K562 (cell line): ENCODE measurements around the gene SERPINF2. TPM values are rescaled to one million over a fixed set of nuclear protein-coding genes. Genes with fewer than 3 reads are reported as not detected.
A peak's percentile ranks its signal among the peaks of the same experiment; 100 is the strongest.

Source experiments
- ARID4B ChIP-seq: sonication (generic); formaldehyde crosslinking; IDR thresholded peaks from 2 replicates; pipeline ENCODE4 v1.8.0; 2022; ENCODE audit warnings: mild to moderate bottlenecking, missing genetic modification reagents
- HDAC8 ChIP-seq: fragments of 450-650 bp; IDR thresholded peaks from 2 replicates; pipeline ENCODE4 v1.6.1; 2016; ENCODE audit warnings: mild to moderate bottlenecking, missing genetic modification characterization, moderate library complexity, missing compliant biosample characterization
- NRF1 ChIP-seq, 2 experiments: fragments of 450-650 bp; IDR thresholded peaks in 1 of 2; conservative IDR thresholded peaks in 1 of 2; 2 replicates each; pipeline ENCODE4 v1.6.1; 2014; ENCODE audit warnings: mild to moderate bottlenecking in 2 of 2
- SAP30 ChIP-seq: fragments of 200-600 bp; sonication (generic); IDR thresholded peaks from 2 replicates; pipeline ENCODE4 v1.6.1; 2012; ENCODE audit warnings: borderline replicate concordance, low read depth, mild to moderate bottlenecking, moderate library complexity, low read length, control low read depth, inconsistent platforms; ENCODE audit not compliant: insufficient read depth, poor library complexity, severe bottlenecking
- TBL1XR1 ChIP-seq, 2 experiments: IDR thresholded peaks; 2 replicates each; pipeline ENCODE4 v1.6.1; 2012; ENCODE audit warnings: improper control_type of control experiment in 2 of 2, low read length in 2 of 2, mild to moderate bottlenecking in 1 of 2
- polyA plus RNA-seq, 8 experiments: library from polyadenylated mRNA; depleted of rRNA in 4 of 8; stranded (reverse) in 5 of 8; unstranded in 3 of 8; fragments of >200 nt; fragmentation: Nextera tagmentation in 2 of 8; fragmentation: Illumina TruSeq in 1 of 8; extraction: Ambion mirVana in 2 of 8; extraction: Trizol in 1 of 8; gene quantifications; 2 replicates each; pipeline versions ENCODE4 v1.2.1 to v1.2.3, GENCODE V29; 2011 to 2014; ENCODE audit warnings: inconsistent platforms in 1 of 8, missing spikeins in 1 of 8
- total RNA-seq, 7 experiments: library from RNA; depleted of rRNA in 6 of 7; stranded (reverse); fragments of >200 nt in 6 of 7; fragmentation: Illumina TruSeq in 2 of 7; extraction: Trizol in 2 of 7; gene quantifications; 2 replicates each; pipeline versions ENCODE4 v1.2.1 to v1.2.3, GENCODE V29; 2011 to 2021; ENCODE audit warnings: low replicate concordance in 1 of 7
- TF ChIP-seq, protein P1 (sequence below): sonication (generic); IDR thresholded peaks from 2 replicates; pipeline ENCODE4 v1.6.1; 2016

Gene SERPINF2
- total and polyA plus RNA-seq, 9 of the 15 experiments (the other 6 are each of a cell fraction or from before 2014, with no cell fraction given): 0.22 TPM; not detected in 8

- TF ChIP-seq TBL1XR1 (IDR thresholded peaks at IDR 0.05; ENCODE audit: low read length in 2 of 2) (no peak), HDAC8 (tag) (no peak), NRF1 (conservative IDR thresholded peaks at IDR 0.05 in 1 of 2, IDR thresholded peaks at IDR 0.05 in 1 of 2) (no peak), ARID4B (CRISPR knock-in tag) (no peak), SAP30 (no peak)
- TF ChIP-seq, protein P1, sequence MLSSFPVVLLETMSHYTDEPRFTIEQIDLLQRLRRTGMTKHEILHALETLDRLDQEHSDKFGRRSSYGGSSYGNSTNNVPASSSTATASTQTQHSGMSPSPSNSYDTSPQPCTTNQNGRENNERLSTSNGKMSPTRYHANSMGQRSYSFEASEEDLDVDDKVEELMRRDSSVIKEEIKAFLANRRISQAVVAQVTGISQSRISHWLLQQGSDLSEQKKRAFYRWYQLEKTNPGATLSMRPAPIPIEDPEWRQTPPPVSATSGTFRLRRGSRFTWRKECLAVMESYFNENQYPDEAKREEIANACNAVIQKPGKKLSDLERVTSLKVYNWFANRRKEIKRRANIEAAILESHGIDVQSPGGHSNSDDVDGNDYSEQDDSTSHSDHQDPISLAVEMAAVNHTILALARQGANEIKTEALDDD: 0 out of 2 replicates have a peak, but pooled peaks have one; percentile 27
Observed at GRCh38 chr17:1792495-1793446, 50.1 kb downstream of the SERPINF2 start (continued).
